ENCODE results near the gene KRTAP4-6. TPM values are rescaled to one million over a fixed set of nuclear protein-coding genes. Genes with fewer than 3 reads are reported as not detected.
"Not testable (repeated sequence)": the region's sequence is repeated elsewhere in the genome, so short reads cannot be mapped to it uniquely, and the experiment has no call there.

The KRTAP4-6 gene
- total and polyA plus RNA-seq, 2 experiments from 2014 or later: not detected

DNA sequence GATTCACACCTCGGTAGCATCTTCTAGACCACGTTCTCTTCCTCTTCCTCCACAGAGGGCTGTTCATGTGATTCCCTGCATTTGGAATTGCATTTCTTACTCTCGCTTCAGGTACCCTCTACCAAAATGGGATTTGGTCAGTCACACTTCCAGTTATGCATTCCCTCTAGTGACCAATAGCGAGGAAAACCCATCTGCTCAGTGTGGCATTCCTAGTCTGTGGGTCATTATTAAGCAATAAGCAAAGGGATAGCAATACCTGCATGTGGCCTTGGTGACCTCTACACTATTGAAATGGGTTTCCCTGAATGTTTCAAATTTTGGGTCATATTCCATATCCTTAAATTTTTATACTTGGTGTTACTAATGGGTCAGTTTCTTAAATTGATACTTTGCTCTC, 9.7 kb upstream of the KRTAP4-6 start:
- H3K4me3 ChIP-seq: no peak overlapping the region
- H3K36me3 ChIP-seq (ENCODE audit: low read depth): no peaks in the 10 kb centered on the region
- H3K27ac ChIP-seq: no peak overlapping the region
- no peaks in the 10 kb centered on the region for H3K79me2 ChIP-seq (ENCODE audit: insufficient read depth)
- H3K27me3 ChIP-seq (replicated peaks; ENCODE audit: insufficient read depth): no peaks in the 10 kb centered on the region
- H3K4me2 ChIP-seq (ENCODE audit: unreplicated experiment): no peak overlapping the region
- no peak for DNase-seq
- no peaks in the 10 kb centered on the region for H3K9me3 ChIP-seq (ENCODE audit: low read depth)
- TF ChIP-seq EZH2phosphoT487 (IDR thresholded peaks at IDR 0.05; ENCODE audit: insufficient read depth, low read depth): no peak
- no peak for TF ChIP-seq EZH2 (IDR thresholded peaks at IDR 0.05; ENCODE audit: insufficient read depth, poor library complexity, severe bottlenecking)
- no peaks in the 10 kb centered on the region for H3K4me1 ChIP-seq (ENCODE audit: insufficient read depth)
- no peak overlapping the region for H3K9ac ChIP-seq
- no peaks in the 10 kb centered on the region for H3K9me2 ChIP-seq (ENCODE audit: insufficient read depth)
- no peaks in the 10 kb centered on the region for H3F3A ChIP-seq (ENCODE audit: insufficient read depth)
- in situ Hi-C loops (cut with MboI): no loop called here
- H2AFZ ChIP-seq: no peak overlapping the region
- WGBS, 2 experiments (ENCODE audit: low coverage in 1 of 2, low lambda C conversion rate in 2 of 2, missing lambda C conversion rate in 2 of 2): 88 to 92% methylated on average over 4 of the region's 4 CpGs
- no peaks in the 10 kb centered on the region for H4K20me1 ChIP-seq (ENCODE audit: insufficient read depth)

DNA sequence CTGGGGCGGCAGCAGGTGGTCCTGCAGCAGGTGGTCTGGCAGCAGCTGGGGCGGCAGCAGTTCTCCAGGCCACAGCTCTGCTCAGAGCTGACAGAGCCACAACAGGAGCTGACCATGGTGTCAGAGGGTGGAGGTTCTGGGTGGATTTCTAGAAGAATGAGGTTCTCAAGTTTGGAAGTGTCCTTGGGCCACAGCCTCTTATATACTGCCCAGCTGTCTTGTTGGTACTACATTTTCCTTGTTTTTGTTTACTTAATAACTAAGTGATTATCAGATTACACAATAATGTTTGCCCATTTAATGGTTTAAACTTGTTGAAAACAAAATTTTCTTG, 9.3 kb upstream of the KRTAP4-6 start, which contains the start of gene KRTAP4-5:
Gene KRTAP4-5 (minus strand): TSS at position 174 of the 334 bp plus-strand sequence. CDS start 58 bp downstream, at position 116.
- no peaks in the 10 kb centered on the region for H3K79me2 ChIP-seq (ENCODE audit: insufficient read depth)
- 43 to 72% methylated on average over 2 of the region's 2 CpGs for WGBS, 2 experiments (ENCODE audit: low coverage in 1 of 2, low lambda C conversion rate in 2 of 2, missing lambda C conversion rate in 2 of 2)
- DNase-seq: no peak

DNA sequence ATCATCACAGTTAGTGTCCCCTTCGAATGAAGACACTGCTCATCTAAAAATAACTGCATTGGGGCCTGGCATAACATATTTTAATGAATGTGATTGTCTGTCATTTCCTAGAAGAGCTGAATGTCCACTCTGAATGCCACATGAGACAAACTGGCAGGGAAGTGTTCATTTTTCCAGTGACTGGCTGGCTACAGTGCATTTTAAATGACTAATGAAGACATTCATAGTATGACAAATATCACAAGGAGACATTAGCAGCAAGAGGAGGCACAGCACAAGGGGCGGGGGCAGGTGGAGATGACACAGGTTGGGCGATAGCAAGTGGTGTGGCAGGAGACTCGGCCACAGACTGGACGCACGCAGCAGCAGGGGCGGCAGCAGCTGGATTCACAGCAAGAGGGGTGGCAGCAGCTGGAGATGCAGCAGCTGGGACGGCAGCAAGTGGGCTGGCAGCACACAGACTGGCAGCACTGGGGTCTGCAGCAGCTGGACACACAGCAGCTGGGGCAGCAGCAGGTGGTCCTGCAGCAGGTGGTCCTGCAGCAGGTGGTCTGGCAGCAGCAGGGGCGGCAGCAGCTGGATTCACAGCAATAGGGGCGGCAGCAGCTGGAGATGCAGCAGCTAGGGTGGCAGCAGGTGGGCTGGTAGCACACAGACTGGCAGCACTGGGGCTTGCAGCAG, 8.8 kb upstream of the KRTAP4-6 start:
- H3K4me1 ChIP-seq (ENCODE audit: insufficient read depth); H3K79me2 ChIP-seq (ENCODE audit: insufficient read depth); H3K4me3 ChIP-seq; H3K9me3 ChIP-seq (ENCODE audit: low read depth); H4K20me1 ChIP-seq (ENCODE audit: insufficient read depth); H3K9me2 ChIP-seq (ENCODE audit: insufficient read depth); H3K4me2 ChIP-seq (ENCODE audit: unreplicated experiment); H3K27ac ChIP-seq; H2AFZ ChIP-seq; DNase-seq; in situ Hi-C loops (cut with MboI); H3F3A ChIP-seq (ENCODE audit: insufficient read depth); H3K9ac ChIP-seq; H3K27me3 ChIP-seq (replicated peaks; ENCODE audit: insufficient read depth); H3K36me3 ChIP-seq (ENCODE audit: low read depth): not testable (repeated sequence)
- 74 to 75% methylated on average over 10 of the region's 10 CpGs for WGBS, 2 experiments (ENCODE audit: low coverage in 1 of 2, low lambda C conversion rate in 2 of 2, missing lambda C conversion rate in 2 of 2)

More for the DNA sequence above, 9.3 kb upstream of the KRTAP4-6 start, which contains the start of gene KRTAP4-5:
- H3F3A ChIP-seq (ENCODE audit: insufficient read depth): no peaks in the 10 kb centered on the region
- H3K27ac ChIP-seq: no peak within 1 kb of the TSS
- no peak within 1 kb of the TSS for H2AFZ ChIP-seq
- no peak within 1 kb of the TSS for H3K9ac ChIP-seq
- H3K36me3 ChIP-seq (ENCODE audit: low read depth): no peaks in the 10 kb centered on the region
- H3K9me3 ChIP-seq (ENCODE audit: low read depth): no peaks in the 10 kb centered on the region
- no peak within 1 kb of the TSS for H3K4me3 ChIP-seq
- no peak for TF ChIP-seq EZH2 (IDR thresholded peaks at IDR 0.05; ENCODE audit: insufficient read depth, poor library complexity, severe bottlenecking)
- no peak for TF ChIP-seq EZH2phosphoT487 (IDR thresholded peaks at IDR 0.05; ENCODE audit: insufficient read depth, low read depth)
- no peaks in the 10 kb centered on the region for H3K4me1 ChIP-seq (ENCODE audit: insufficient read depth)
- H3K4me2 ChIP-seq (ENCODE audit: unreplicated experiment): no peak within 1 kb of the TSS
- H3K9me2 ChIP-seq (ENCODE audit: insufficient read depth): no peaks in the 10 kb centered on the region
- in situ Hi-C loops (cut with MboI): no loop called here
- H3K27me3 ChIP-seq (replicated peaks; ENCODE audit: insufficient read depth): no peaks in the 10 kb centered on the region
- H4K20me1 ChIP-seq (ENCODE audit: insufficient read depth): no peaks in the 10 kb centered on the region

DNA sequence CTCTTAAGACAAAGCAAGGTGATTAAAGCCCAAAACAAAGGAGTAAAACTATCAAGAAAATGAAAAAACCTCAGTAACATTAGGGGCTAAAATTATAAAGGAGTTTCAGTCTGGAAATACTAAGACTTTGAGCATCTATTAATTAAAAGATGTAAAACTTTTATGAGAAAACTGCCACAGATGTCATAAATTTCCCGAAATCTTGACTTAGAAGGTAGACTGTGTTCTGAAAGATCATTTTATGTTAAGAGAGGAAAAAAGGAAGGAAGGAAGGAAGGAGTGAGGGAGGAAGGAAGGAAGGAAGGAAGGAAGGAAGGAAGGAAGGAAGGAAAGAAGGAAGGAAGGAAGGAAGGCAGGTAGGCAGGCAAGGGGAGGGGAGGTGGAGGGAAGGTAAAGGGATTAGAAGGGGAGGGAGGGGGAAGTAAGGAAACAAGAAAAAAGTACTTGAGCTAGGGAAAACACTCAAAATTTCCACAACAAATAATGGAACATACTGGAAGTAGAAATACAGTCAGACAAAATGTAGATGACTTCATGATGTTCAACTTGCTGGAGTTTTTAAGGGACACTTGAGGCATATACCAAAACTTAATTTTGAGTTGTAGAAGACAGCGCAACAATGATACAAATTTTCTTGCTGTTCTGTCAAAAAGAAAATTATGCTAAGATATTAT, 7.3 kb upstream of the KRTAP4-6 start:
- in situ Hi-C loops (cut with MboI): no loop called here
- Histone ChIP-seq H3K9me2 (ENCODE audit: insufficient read depth) (no peaks in the 10 kb centered on the region), H3K4me2 (ENCODE audit: unreplicated experiment) (no peak overlapping the region), H3K79me2 (ENCODE audit: insufficient read depth) (no peaks in the 10 kb centered on the region), H3F3A (ENCODE audit: insufficient read depth) (no peaks in the 10 kb centered on the region), H3K4me1 (ENCODE audit: insufficient read depth) (no peaks in the 10 kb centered on the region), H3K9me3 (ENCODE audit: low read depth) (no peaks in the 10 kb centered on the region), H3K4me3 (no peak overlapping the region), H3K27ac (no peak overlapping the region), H2AFZ (no peak overlapping the region), H4K20me1 (ENCODE audit: insufficient read depth) (no peaks in the 10 kb centered on the region), H3K36me3 (ENCODE audit: low read depth) (no peaks in the 10 kb centered on the region), H3K9ac (no peak overlapping the region), H3K27me3 (replicated peaks; ENCODE audit: insufficient read depth) (no peaks in the 10 kb centered on the region)
- WGBS, 2 experiments (ENCODE audit: low coverage in 1 of 2, low lambda C conversion rate in 2 of 2, missing lambda C conversion rate in 2 of 2): 86 to 88% methylated on average over 2 of the region's 2 CpGs
- no peak for DNase-seq
- no peak for TF ChIP-seq EZH2 (IDR thresholded peaks at IDR 0.05; ENCODE audit: insufficient read depth, poor library complexity, severe bottlenecking)
- TF ChIP-seq EZH2phosphoT487 (IDR thresholded peaks at IDR 0.05; ENCODE audit: insufficient read depth, low read depth): no peak
